H1 (cell line): ENCODE data around the gene RWDD4. TPM values are rescaled to one million over a fixed set of nuclear protein-coding genes. Genes with fewer than 3 reads are reported as not detected.

Experiments
- CTCF ChIA-PET: fragments of 300-600 bp; sonication (Branson Sonifier 250); formaldehyde crosslinking; loops from one replicate; lab custom pipeline; 2021; ENCODE audit not compliant: partially characterized antibody; lab: Charles Lee
- POLR2A ChIA-PET: fragments of 300-600 bp; sonication (Branson Sonifier 250); formaldehyde crosslinking; loops from one replicate; lab custom pipeline; 2021; ENCODE audit warnings: inconsistent platforms; ENCODE audit not compliant: partially characterized antibody; lab: Charles Lee
- DNase-seq, 2 experiments: peaks; one replicate each; pipeline versions ENCODE4 v3.0.0 to v3.0.0-alpha.2; 2010 to 2022; ENCODE audit warnings: low spot score in 2 of 2, low read depth in 1 of 2, mixed read lengths in 1 of 2
- FAIRE-seq: peaks from 2 replicates; lab custom pipeline; 2011; peaks lifted over from hg19 to GRCh38; lab: Jason Lieb, UNC
- H2AFZ ChIP-seq: 2 replicates; pipeline ENCODE4 v1.8.1; 2012; ENCODE audit warnings: low read length, inconsistent platforms
- H2AK5ac ChIP-seq: 2 replicates; pipeline ENCODE4 v1.6.1; 2013; ENCODE audit warnings: low read depth, low read length
- H2BK120ac ChIP-seq: replicated peaks from 2 replicates; pipeline ENCODE3; 2013; ENCODE audit warnings: low read depth, low read length, inconsistent platforms
- H2BK12ac ChIP-seq: 2 replicates; pipeline ENCODE4 v1.6.1; 2013; ENCODE audit warnings: low read depth, low read length
- H2BK15ac ChIP-seq: 2 replicates; pipeline ENCODE4 v1.6.1; 2013; ENCODE audit warnings: low read length
- H2BK20ac ChIP-seq: 2 replicates; pipeline ENCODE4 v1.6.1; 2013; ENCODE audit warnings: low read length
- H2BK5ac ChIP-seq: 2 replicates; pipeline ENCODE4 v1.6.1; 2013; ENCODE audit warnings: low read depth, low read length
- H3K14ac ChIP-seq: 2 replicates; pipeline ENCODE4 v1.6.1; 2013; ENCODE audit warnings: inconsistent platforms; ENCODE audit not compliant: insufficient read length
- H3K18ac ChIP-seq: 2 replicates; pipeline ENCODE4 v1.6.1; 2013; ENCODE audit warnings: low read length; ENCODE audit errors: extremely low read depth
- H3K23ac ChIP-seq: 2 replicates; pipeline ENCODE4 v1.6.1; 2013; ENCODE audit warnings: inconsistent platforms; ENCODE audit not compliant: insufficient read length
- H3K23me2 ChIP-seq: 2 replicates; pipeline ENCODE4 v1.6.1; 2013; ENCODE audit warnings: low read depth, low read length
- H3K27ac ChIP-seq: 2 replicates; pipeline ENCODE4 v1.6.1; 2011; ENCODE audit warnings: low read depth, low read length, inconsistent platforms
- H3K27me3 ChIP-seq, 4 experiments: replicated peaks in 1 of 4; 1 replicate in 1 of 4; 2 replicates in 3 of 4; pipeline versions ENCODE4 v1.6.1 to v1.8.1; 2011 to 2013; ENCODE audit warnings: low read length in 3 of 4, mild to moderate bottlenecking in 3 of 4, inconsistent platforms in 2 of 4, mixed read lengths in 2 of 4, moderate library complexity in 1 of 4; ENCODE audit not compliant: control insufficient read depth in 3 of 4, insufficient read depth in 3 of 4; ENCODE audit errors: extremely low read depth in 1 of 4
- H3K36me3 ChIP-seq, 4 experiments: 2 replicates each; pipeline versions ENCODE4 v1.6.1 to v1.8.1; 2011 to 2013; ENCODE audit warnings: mild to moderate bottlenecking in 4 of 4, low read length in 3 of 4, moderate library complexity in 2 of 4, control low read depth in 1 of 4, inconsistent platforms in 1 of 4; ENCODE audit not compliant: insufficient read depth in 4 of 4, control insufficient read depth in 2 of 4
- H3K4ac ChIP-seq: replicated peaks from 2 replicates; pipeline ENCODE3; 2013; ENCODE audit warnings: low read length, low read depth, mixed read lengths, inconsistent platforms; ENCODE audit not compliant: insufficient read length
- H3K4me1 ChIP-seq, 4 experiments: replicated peaks in 1 of 4; 1 replicate in 1 of 4; 2 replicates in 3 of 4; pipeline versions ENCODE4 v1.6.1 to v1.8.1; 2011 to 2013; ENCODE audit warnings: low read length in 3 of 4, inconsistent platforms in 2 of 4, mixed read lengths in 1 of 4; ENCODE audit not compliant: insufficient read depth in 4 of 4, control insufficient read depth in 3 of 4
- H3K4me2 ChIP-seq, 2 experiments: 2 replicates each; pipeline versions ENCODE4 v1.6.1 to v1.8.1; 2011 to 2013; ENCODE audit warnings: low read depth in 2 of 2, low read length in 2 of 2, control low read depth in 1 of 2, inconsistent platforms in 1 of 2, mild to moderate bottlenecking in 1 of 2; ENCODE audit not compliant: insufficient read depth in 1 of 2
- H3K4me3 ChIP-seq, 4 experiments: fragments of 200-600, 300-600 bp in 1 of 4; sonication (generic), shearing (Covaris generic), sonication (Bioruptor Twin) in 1 of 4; 2 replicates each; pipeline versions ENCODE4 v1.5.1 to v1.8.1; 2011 to 2016; ENCODE audit warnings: low read length in 4 of 4, low read depth in 3 of 4, control low read depth in 2 of 4, inconsistent platforms in 2 of 4, mild to moderate bottlenecking in 2 of 4, mixed read lengths in 1 of 4, moderate library complexity in 1 of 4; ENCODE audit not compliant: insufficient read depth in 2 of 4; ENCODE audit errors: extremely low read depth in 1 of 4
- H3K56ac ChIP-seq: replicated peaks from 2 replicates; pipeline ENCODE3; 2013; ENCODE audit warnings: low read depth, mild to moderate bottlenecking, mixed read lengths, low read length, inconsistent platforms; ENCODE audit not compliant: insufficient read length
- H3K79me1 ChIP-seq: 2 replicates; pipeline ENCODE4 v1.6.1; 2013; ENCODE audit warnings: low read depth, low read length, control low read depth
- H3K79me2 ChIP-seq, 2 experiments: 2 replicates each; pipeline versions ENCODE4 v1.6.1 to v1.8.1; 2012 to 2013; ENCODE audit warnings: low read length in 2 of 2, mild to moderate bottlenecking in 2 of 2, inconsistent platforms in 1 of 2; ENCODE audit not compliant: insufficient read depth in 2 of 2, control insufficient read depth in 1 of 2
- H3K9ac ChIP-seq, 4 experiments: replicated peaks in 1 of 4; 1 replicate in 1 of 4; 2 replicates in 3 of 4; pipeline versions ENCODE4 v1.6.1 to v1.8.1; 2011 to 2013; ENCODE audit warnings: low read depth in 3 of 4, low read length in 3 of 4, control low read depth in 2 of 4, mild to moderate bottlenecking in 2 of 4, moderate library complexity in 2 of 4, inconsistent platforms in 1 of 4; ENCODE audit errors: extremely low read depth in 1 of 4
- H3K9me3 ChIP-seq, 2 experiments: 2 replicates each; pipeline versions ENCODE4 v1.6.1 to v1.8.1; 2012 to 2013; ENCODE audit warnings: mild to moderate bottlenecking in 2 of 2, moderate library complexity in 2 of 2, control low read depth in 1 of 2, inconsistent platforms in 1 of 2, low read depth in 1 of 2, low read length in 1 of 2, mixed read lengths in 1 of 2; ENCODE audit not compliant: insufficient read depth in 2 of 2
- H4K20me1 ChIP-seq, 2 experiments: replicated peaks in 1 of 2; 2 replicates each; pipeline versions ENCODE3 to v1.8.1; 2011 to 2013; ENCODE audit warnings: inconsistent platforms in 2 of 2, low read length in 2 of 2, mild to moderate bottlenecking in 1 of 2; ENCODE audit not compliant: insufficient read depth in 2 of 2, control insufficient read depth in 1 of 2
- H4K5ac ChIP-seq: 2 replicates; pipeline ENCODE4 v1.6.1; 2013; ENCODE audit warnings: low read length, low read depth, mixed read lengths, inconsistent platforms; ENCODE audit not compliant: insufficient read length
- H4K8ac ChIP-seq: 2 replicates; pipeline ENCODE4 v1.8.0; 2013; ENCODE audit warnings: mild to moderate bottlenecking, moderate library complexity, low read length, inconsistent platforms; ENCODE audit not compliant: insufficient read depth; ENCODE audit errors: extremely low read depth
- H4K91ac ChIP-seq: replicated peaks from 2 replicates; pipeline ENCODE3; 2013; ENCODE audit warnings: low read length, mixed read lengths, inconsistent platforms; ENCODE audit not compliant: insufficient read length
- BCL11A ChIP-seq, 2 experiments: IDR thresholded peaks; one replicate each; pipeline ENCODE4 v1.6.1; 2011; ENCODE audit warnings: low read depth in 2 of 2, low read length in 2 of 2, mild to moderate bottlenecking in 2 of 2
- JUN ChIP-seq: IDR thresholded peaks from 2 replicates; pipeline ENCODE4 v1.6.1; 2011; ENCODE audit warnings: low read depth, mild to moderate bottlenecking, improper control_type of control experiment, low read length
- RAD21 ChIP-seq, 2 experiments: IDR thresholded peaks in 1 of 2; conservative IDR thresholded peaks in 1 of 2; 2 replicates each; pipeline ENCODE4 v1.6.1; 2011; ENCODE audit warnings: low read depth in 2 of 2, low read length in 2 of 2, improper control_type of control experiment in 1 of 2, inconsistent platforms in 1 of 2, mild to moderate bottlenecking in 1 of 2, moderate library complexity in 1 of 2
- RNF2 ChIP-seq: fragments of 200-900, 300-1000 bp; sonication (generic); IDR thresholded peaks from 2 replicates; pipeline ENCODE4 v1.7.1; 2016; ENCODE audit warnings: borderline replicate concordance, low read depth, mild to moderate bottlenecking, antibody characterized with exemption, low read length; ENCODE audit not compliant: poor library complexity, severe bottlenecking; ENCODE audit errors: missing control alignments
- SP1 ChIP-seq: IDR thresholded peaks from 2 replicates; pipeline ENCODE4 v1.6.1; 2011; ENCODE audit warnings: low read depth, low read length
- SRF ChIP-seq: IDR thresholded peaks from 2 replicates; pipeline ENCODE4 v1.6.1; 2011; ENCODE audit warnings: mild to moderate bottlenecking, low read depth, low read length, moderate library complexity
- TCF12 ChIP-seq: IDR thresholded peaks from 2 replicates; pipeline ENCODE4 v1.6.1; 2011; ENCODE audit warnings: low read depth, mild to moderate bottlenecking, low read length
- WGBS, 2 experiments: shearing (Covaris generic) in 1 of 2; methylation state at CpG; one replicate each; pipeline versions ENCODE4 v1.1.6 to v1.1.7; 2013 to 2015; ENCODE audit warnings: low lambda C conversion rate in 2 of 2, mixed read lengths in 2 of 2, inconsistent platforms in 1 of 2, low coverage in 1 of 2, missing lambda C conversion rate in 1 of 2; ENCODE audit not compliant: insufficient replicate concordance in 2 of 2, insufficient coverage in 1 of 2, insufficient read length in 1 of 2; ENCODE audit errors: extremely low coverage in 1 of 2, missing lambda C conversion rate in 1 of 2; 5-methylcytosine and 5-hydroxymethylcytosine counted together
- polyA plus RNA-seq, 7 experiments: library from polyadenylated mRNA; depleted of rRNA in 3 of 7; stranded (reverse) in 5 of 7; unstranded in 2 of 7; fragments of >200 nt in 5 of 7; fragments of 200-250 nt in 2 of 7; gene quantifications; 1 replicate in 5 of 7; 2 replicates in 1 of 7; 4 replicates in 1 of 7; pipeline versions ENCODE4 v1.2.1 to v1.2.3, GENCODE V29; 2011 to 2013; ENCODE audit warnings: missing spikeins in 2 of 7, mixed read lengths in 2 of 7
- total RNA-seq: library from RNA; stranded (reverse); fragmentation: NEBNext Ultra II Directional; extraction: Animal tissue kit (Norgen Biotek cat#: 25700); gene quantifications from 2 replicates; pipeline ENCODE4 v1.2.1, GENCODE V29; 2021

RWDD4 gene
- total and polyA plus RNA-seq, 2 of the 8 experiments (the other 6 are each of a cell fraction or from before 2014, with no cell fraction given), result 5.4 to 18.9 TPM

- FAIRE-seq, result no peak
- POLR2A ChIA-PET, result interaction anchor here (1.0 kb wide), 1 partner anchor 11 kb away, joined by 3 read pairs; no protein-coding TSS in a partner anchor
- no peak overlapping the region for H3K18ac ChIP-seq
Observed at GRCh38 chr4:183686461-183686860, 27.5 kb upstream of the RWDD4 start.

More at GRCh38 chr4:183686461-183686860, 27.5 kb upstream of the RWDD4 start:
- Histone ChIP-seq H3K36me3 (peaks cover 4 to 51% (median 13%) of the 10 kb centered on the region in 4 experiments), H3K9me3 (no peaks in the 10 kb centered on the region), H4K8ac (no peak overlapping the region), H3K23ac (no peak overlapping the region), H4K5ac (no peak overlapping the region), H3K56ac (no peak overlapping the region), H2BK15ac (no peak overlapping the region), H4K91ac (no peak overlapping the region), H3K4ac (no peak overlapping the region), H3K79me1 (no peaks in the 10 kb centered on the region), H3K79me2 (no peaks in the 10 kb centered on the region), H2AFZ (no peak overlapping the region), H2BK12ac (no peak overlapping the region), H3K4me2 (no peak overlapping the region), H3K14ac (no peak overlapping the region), H2BK20ac (no peak overlapping the region), H3K23me2 (no peaks in the 10 kb centered on the region), H2BK120ac (no peak overlapping the region), H3K27me3 (no peaks in the 10 kb centered on the region), H4K20me1 (no peaks in the 10 kb centered on the region), H2BK5ac (no peak overlapping the region), H2AK5ac (no peak overlapping the region), H3K4me1 (no peaks in the 10 kb centered on the region), H3K4me3 (no peak overlapping the region), H3K9ac (no peak overlapping the region), H3K27ac (no peak overlapping the region)
- no peak for DNase-seq
- TF ChIP-seq RAD21 (IDR thresholded peaks at IDR 0.05 in 1 of 2, conservative IDR thresholded peaks at IDR 0.05 in 1 of 2; ENCODE audit: low read depth in 2 of 2, low read length in 2 of 2) (no peak), RNF2 (no peak), BCL11A (IDR thresholded peaks at IDR 0.05; ENCODE audit: low read depth in 2 of 2, low read length in 2 of 2) (no peak), SP1 (no peak), SRF (no peak), JUN (no peak), TCF12 (no peak)
- CTCF ChIA-PET, result interaction anchor here (1.0 kb wide), 1 partner anchor 12 kb away, joined by 4 read pairs; no protein-coding TSS in a partner anchor
- 86% methylated on average over 2 of the region's 2 CpGs; no CpG with 5 or more reads in 1 of the 2 experiments for WGBS, 2 experiments
